HG03457 (cell line): ENCODE measurements around the gene MVK.

Source experiments
- ATAC-seq: cut with Tn5 transposase; IDR thresholded peaks from one replicate; pipeline ENCODE4 v1.9.1; 2021; ENCODE audit warnings: moderate number of reproducible peaks; ENCODE audit not compliant: unreplicated experiment

The MVK gene

DNA sequence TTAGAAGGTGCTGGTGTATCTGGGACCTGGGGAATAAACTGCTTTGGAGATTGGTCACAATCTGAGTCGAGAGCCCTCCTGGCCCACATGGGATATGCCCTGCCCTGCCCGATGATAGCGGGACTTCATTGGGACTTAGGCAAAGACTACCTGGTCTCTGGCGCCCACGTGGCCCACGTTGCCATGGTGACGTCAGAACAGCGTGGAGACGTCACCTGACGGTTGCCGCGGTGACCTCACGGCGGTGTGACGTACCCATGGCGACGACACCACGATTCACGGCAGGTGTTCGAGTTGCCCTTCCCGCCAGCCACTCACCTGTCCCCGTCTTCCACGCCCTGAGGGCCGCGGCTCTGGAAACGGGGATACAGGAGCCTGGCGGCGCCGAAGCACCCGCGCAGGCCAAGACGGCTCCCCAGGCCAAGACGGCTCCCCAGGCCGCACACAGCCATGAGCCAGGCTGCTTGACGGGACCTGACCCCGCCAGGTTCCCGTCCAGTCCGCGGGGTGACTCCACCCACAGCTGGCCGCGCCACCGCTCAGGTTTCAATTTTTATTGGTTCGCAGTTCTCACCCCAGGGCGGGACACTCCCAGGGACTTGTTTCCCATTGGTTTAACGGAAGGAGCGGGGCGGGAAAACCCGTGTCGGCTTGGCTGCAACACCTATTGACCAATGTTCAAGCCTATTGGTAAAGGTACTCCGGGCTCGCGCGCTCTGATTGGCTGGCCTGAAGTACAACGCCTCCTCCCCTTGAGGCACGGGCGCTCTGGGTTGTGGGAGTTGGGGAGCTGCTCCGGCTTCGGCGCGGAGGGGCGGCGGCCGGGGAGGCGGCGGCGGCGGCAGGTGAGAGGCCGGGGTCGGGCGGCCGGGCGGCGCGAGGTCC is at the start of gene MVK, which contains the start of gene MMAB:
Gene MVK, plus strand, starts transcription at position 766 of the 885 bp plus-strand sequence. CDS start 1,029 bp downstream, outside the sequence.
Gene MMAB, minus strand, starts transcription at position 476 of the 885 bp plus-strand sequence. Its CDS starts 24 bp downstream, at position 452.
- ATAC-seq: peak; percentile 91

- ATAC-seq: no peak
Observed at GRCh38 chr12:109524466-109525278, 48.9 kb upstream of the MVK start.

GRCh38 chr12:109525279-109525585 is 48.4 kb upstream of the MVK start:
- ATAC-seq: no peak

DNA sequence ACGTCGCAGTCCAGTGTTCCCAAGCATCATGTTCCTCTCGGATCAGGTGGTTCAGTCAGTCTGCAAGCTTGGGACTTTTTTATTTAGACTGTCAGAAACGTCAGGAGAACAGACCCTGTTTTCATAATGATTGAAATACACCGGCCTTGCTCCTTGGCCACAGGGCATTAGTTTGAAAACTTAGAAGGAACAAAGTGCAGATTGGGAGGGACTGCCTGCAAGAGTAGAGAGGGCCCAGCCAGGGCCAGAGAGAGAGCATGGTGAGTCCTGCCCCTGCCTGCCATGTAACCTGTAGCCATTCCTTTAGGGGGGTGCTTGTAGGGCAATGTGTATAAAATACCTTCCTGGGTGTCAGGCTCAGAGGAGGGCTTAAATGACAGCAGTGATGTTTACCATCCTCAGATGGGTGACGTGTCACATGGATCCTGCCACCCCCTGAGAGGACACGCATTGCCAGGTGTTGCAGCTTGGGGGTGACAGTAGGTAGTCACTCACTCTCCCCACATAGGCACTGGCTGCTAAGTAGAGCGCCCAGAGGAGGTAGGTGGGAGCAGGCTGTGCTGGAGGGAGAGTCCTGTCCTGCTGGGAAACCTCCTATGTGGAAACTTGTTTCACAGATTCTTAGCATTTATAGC is 46.0 kb upstream of the MVK start:
- ATAC-seq: no peak

- no peak for ATAC-seq
Observed at GRCh38 chr12:109529691-109530640, 43.6 kb upstream of the MVK start.

- ATAC-seq: no peak
Observed at GRCh38 chr12:109531411-109531810, 42.2 kb upstream of the MVK start.

- no peak for ATAC-seq
Observed at GRCh38 chr12:109532721-109533486, 40.7 kb upstream of the MVK start.

DNA sequence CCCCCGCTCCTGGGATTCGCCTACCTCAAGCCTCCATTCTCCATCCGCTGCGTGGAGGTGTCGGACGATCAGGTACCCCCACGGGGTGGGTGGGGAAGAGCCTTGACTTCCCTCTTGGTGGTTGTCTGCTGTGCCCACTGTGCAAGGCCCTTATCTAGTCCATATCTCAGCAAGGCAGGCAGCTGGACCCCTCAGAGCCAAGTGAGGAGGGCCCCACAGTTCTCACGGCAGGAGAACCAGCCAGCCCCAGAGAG is 40.2 kb upstream of the MVK start:
- ATAC-seq: no peak

- ATAC-seq: no peak
Observed at GRCh38 chr12:109534456-109534855, 39.1 kb upstream of the MVK start.

- no peak for ATAC-seq
Observed at GRCh38 chr12:109535231-109535862, 38.2 kb upstream of the MVK start.

- no peak for ATAC-seq
Observed at GRCh38 chr12:109535863-109536250, 37.7 kb upstream of the MVK start.

DNA sequence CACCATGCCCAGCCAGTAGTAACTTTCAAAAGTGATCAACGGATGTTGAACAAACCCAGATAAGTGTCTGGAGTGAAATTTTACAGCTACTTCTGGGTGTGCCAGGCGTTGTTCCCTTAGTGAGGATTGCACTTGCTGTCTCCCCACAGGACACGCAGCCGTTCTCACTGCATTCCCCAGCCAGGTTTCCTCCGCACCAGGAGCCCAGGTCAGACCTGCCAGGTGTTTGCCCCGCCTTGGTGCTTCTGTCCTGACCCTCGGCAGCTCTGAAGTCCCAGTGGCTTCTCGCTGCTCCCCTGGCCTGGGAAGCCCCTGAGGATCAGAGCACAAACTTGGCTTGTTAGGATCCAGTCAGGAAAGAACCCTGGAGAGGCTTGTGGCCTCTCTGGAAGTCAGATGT is 36.5 kb upstream of the MVK start:
- no peak for ATAC-seq

DNA sequence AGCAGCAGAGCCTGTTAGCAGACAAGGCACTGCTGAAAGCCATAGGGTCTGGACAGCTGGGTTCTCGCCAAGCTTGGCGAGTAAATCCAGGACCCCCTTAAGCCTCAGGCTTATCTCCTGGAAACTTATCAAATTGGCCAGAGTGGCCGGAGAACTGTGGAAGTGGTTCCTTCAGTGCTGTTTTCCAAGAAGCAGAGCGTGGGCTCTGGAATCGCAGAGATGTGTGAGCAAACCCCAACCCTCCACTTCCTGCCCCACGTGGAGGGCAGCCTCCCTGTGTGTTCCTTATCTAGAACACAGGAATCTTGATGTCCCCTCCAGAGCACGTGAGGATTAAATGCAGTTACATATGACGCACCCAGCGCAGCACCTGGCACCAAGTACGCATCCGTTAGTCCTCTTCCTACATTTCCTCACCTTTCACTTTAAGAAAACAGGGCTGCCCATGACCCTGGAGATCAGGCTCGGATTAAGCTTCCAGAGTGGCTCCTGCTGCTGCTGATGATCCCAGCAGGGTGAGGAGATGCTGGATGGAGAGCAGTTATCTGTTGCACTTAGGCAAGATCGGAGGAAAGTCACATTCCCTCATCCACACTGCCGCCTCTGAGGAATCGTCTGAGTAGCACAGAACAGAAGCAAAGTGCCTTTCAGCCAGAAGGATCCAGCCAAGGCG is 35.3 kb upstream of the MVK start:
- ATAC-seq: no peak

DNA sequence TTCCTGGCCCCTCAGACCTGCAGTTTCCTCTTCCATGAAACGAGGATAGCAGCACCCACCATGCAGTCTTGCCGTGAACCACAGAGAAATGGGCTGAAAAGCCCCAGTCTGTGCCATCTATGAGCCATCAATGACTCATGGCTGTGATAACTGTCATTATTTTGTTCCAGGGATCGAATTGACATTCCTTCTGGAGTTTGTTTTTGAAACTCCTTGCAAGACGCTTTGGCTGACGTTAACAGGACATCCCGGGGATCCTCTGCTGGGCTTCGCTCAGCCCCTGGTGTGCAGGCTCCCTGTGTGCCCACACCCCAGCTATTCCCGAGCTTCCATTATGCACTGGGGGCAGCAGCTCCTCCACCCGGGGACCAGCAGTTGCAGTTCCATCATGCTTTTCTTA is 34.1 kb upstream of the MVK start:
- no peak for ATAC-seq

- no peak for ATAC-seq
Observed at GRCh38 chr12:109540526-109541412, 32.8 kb upstream of the MVK start.

GRCh38 chr12:109541413-109541726 is 32.2 kb upstream of the MVK start:
- ATAC-seq: no peak

- no peak for ATAC-seq
Observed at GRCh38 chr12:109542014-109542413, 31.6 kb upstream of the MVK start.

GRCh38 chr12:109542876-109543275 is 30.7 kb upstream of the MVK start:
- no peak for ATAC-seq
